ENCODE results near the gene ANTXR1. TPM values are rescaled to one million over a fixed set of nuclear protein-coding genes. Genes with fewer than 3 reads are reported as not detected.

ANTXR1 gene
- total and polyA plus RNA-seq, 2 donors (not counting 1 experiment from before 2014, with no cell fraction given), result 44.6 to 101 TPM

GRCh38 chr2:69075486-69075885, 62.5 kb downstream of the ANTXR1 start:
- Histone ChIP-seq H3K4me1 (ENCODE audit: control insufficient read depth, extremely low read depth, insufficient read depth, low read length) (no peaks in the 10 kb centered on the region), H2AFZ (ENCODE audit: low read length) (no peak overlapping the region)

GRCh38 chr2:69076601-69077000, 63.6 kb downstream of the ANTXR1 start:
- no peaks in the 10 kb centered on the region for H3K9me3 ChIP-seq (ENCODE audit: control insufficient read depth, insufficient read depth, low read depth, low read length)
- no peak overlapping the region for H3K27ac ChIP-seq (ENCODE audit: insufficient read depth, low read length)
- TF ChIP-seq EZH2 (IDR thresholded peaks at IDR 0.05; ENCODE audit: low read length, missing control alignments), result no peak
- TF ChIP-seq CTCF (conservative IDR thresholded peaks at IDR 0.05 in 1 of 2, IDR thresholded peaks at IDR 0.05 in 1 of 2; ENCODE audit: low read depth in 1 of 2, low read length in 2 of 2), result no peak
- no peaks in the 10 kb centered on the region for H3K4me1 ChIP-seq (ENCODE audit: control insufficient read depth, extremely low read depth, insufficient read depth, low read length)
- no peaks in the 10 kb centered on the region for H3K27me3 ChIP-seq (ENCODE audit: control insufficient read depth, insufficient read depth, low read length)
- no peak overlapping the region for H3K9ac ChIP-seq (ENCODE audit: insufficient read depth, low read length)
- no peak overlapping the region for H3K4me2 ChIP-seq (ENCODE audit: extremely low read depth, insufficient read depth, low read length)
- H3K79me2 ChIP-seq (ENCODE audit: control insufficient read depth, insufficient read depth, low read length), result no peaks in the 10 kb centered on the region
- H3K4me3 ChIP-seq (replicated peaks in 1 of 4; ENCODE audit: control extremely low read depth in 1 of 4, insufficient read depth in 1 of 4, low read depth in 3 of 4, low read length in 4 of 4), result no peak overlapping the region
- H3K36me3 ChIP-seq (ENCODE audit: control insufficient read depth, insufficient read depth, low read length), result peaks cover 8% of the 10 kb centered on the region
- no peak overlapping the region for H2AFZ ChIP-seq (ENCODE audit: low read length)
- DNase-seq (ENCODE audit: low read depth in 2 of 2), result no peak
- no peaks in the 10 kb centered on the region for H4K20me1 ChIP-seq (ENCODE audit: control insufficient read depth, extremely low read depth, insufficient read depth, low read length)

More at GRCh38 chr2:69075486-69075885, 62.5 kb downstream of the ANTXR1 start:
- Histone ChIP-seq H3K9ac (ENCODE audit: insufficient read depth, low read length) (no peak overlapping the region), H3K27me3 (ENCODE audit: control insufficient read depth, insufficient read depth, low read length) (no peaks in the 10 kb centered on the region), H3K4me3 (replicated peaks in 1 of 4; ENCODE audit: control extremely low read depth in 1 of 4, insufficient read depth in 1 of 4, low read depth in 3 of 4, low read length in 4 of 4) (no peak overlapping the region), H3K4me2 (ENCODE audit: extremely low read depth, insufficient read depth, low read length) (no peak overlapping the region), H3K36me3 (ENCODE audit: control insufficient read depth, insufficient read depth, low read length) (peaks cover 8% of the 10 kb centered on the region), H3K9me3 (ENCODE audit: control insufficient read depth, insufficient read depth, low read depth, low read length) (no peaks in the 10 kb centered on the region), H3K79me2 (ENCODE audit: control insufficient read depth, insufficient read depth, low read length) (no peaks in the 10 kb centered on the region), H3K27ac (ENCODE audit: insufficient read depth, low read length) (no peak overlapping the region), H4K20me1 (ENCODE audit: control insufficient read depth, extremely low read depth, insufficient read depth, low read length) (no peaks in the 10 kb centered on the region)
- no peak for DNase-seq (ENCODE audit: low read depth in 2 of 2)
- TF ChIP-seq CTCF (conservative IDR thresholded peaks at IDR 0.05 in 1 of 2, IDR thresholded peaks at IDR 0.05 in 1 of 2; ENCODE audit: low read depth in 1 of 2, low read length in 2 of 2) (no peak), EZH2 (IDR thresholded peaks at IDR 0.05; ENCODE audit: low read length, missing control alignments) (no peak)

- Histone ChIP-seq H3K79me2 (ENCODE audit: control insufficient read depth, insufficient read depth, low read length) (no peaks in the 10 kb centered on the region), H3K9me3 (ENCODE audit: control insufficient read depth, insufficient read depth, low read depth, low read length) (no peaks in the 10 kb centered on the region), H3K4me1 (ENCODE audit: control insufficient read depth, extremely low read depth, insufficient read depth, low read length) (peaks cover 5% of the 10 kb centered on the region), H3K27me3 (ENCODE audit: control insufficient read depth, insufficient read depth, low read length) (no peaks in the 10 kb centered on the region), H3K9ac (ENCODE audit: insufficient read depth, low read length) (no peak overlapping the region), H3K4me3 (replicated peaks in 1 of 4; ENCODE audit: control extremely low read depth in 1 of 4, insufficient read depth in 1 of 4, low read depth in 3 of 4, low read length in 4 of 4) (no peak overlapping the region), H4K20me1 (ENCODE audit: control insufficient read depth, extremely low read depth, insufficient read depth, low read length) (no peaks in the 10 kb centered on the region), H3K36me3 (ENCODE audit: control insufficient read depth, insufficient read depth, low read length) (peaks cover 10% of the 10 kb centered on the region), H3K4me2 (ENCODE audit: extremely low read depth, insufficient read depth, low read length) (no peak overlapping the region), H3K27ac (ENCODE audit: insufficient read depth, low read length) (no peak overlapping the region), H2AFZ (ENCODE audit: low read length) (no peak overlapping the region)
- TF ChIP-seq EZH2 (IDR thresholded peaks at IDR 0.05; ENCODE audit: low read length, missing control alignments), result no peak
- TF ChIP-seq CTCF (conservative IDR thresholded peaks at IDR 0.05 in 1 of 2, IDR thresholded peaks at IDR 0.05 in 1 of 2; ENCODE audit: low read depth in 1 of 2, low read length in 2 of 2), result no peak
- DNase-seq (ENCODE audit: low read depth in 2 of 2), result no peak
Observed at GRCh38 chr2:69077252-69077950, 64.4 kb downstream of the ANTXR1 start.
